H1 (cell line): ENCODE measurements around the gene TCEA3.

ENCODE experiments used
- CEBPB ChIP-seq: IDR thresholded peaks from 2 replicates; pipeline ENCODE4 v1.6.1; 2012; ENCODE audit warnings: low read depth, low read length
- CTCF ChIP-seq, 3 experiments: IDR thresholded peaks; 1 replicate in 2 of 3; 2 replicates in 1 of 3; pipeline versions ENCODE4 v1.5.1 to v1.6.1; 2011; ENCODE audit warnings: low read length in 3 of 3, mild to moderate bottlenecking in 3 of 3, inconsistent platforms in 2 of 3, low read depth in 1 of 3, moderate library complexity in 1 of 3; ENCODE audit not compliant: insufficient read depth in 1 of 3; ENCODE audit errors: control extremely low read depth in 1 of 3
- HDAC2 ChIP-seq, 2 experiments: fragments of 300-600 bp in 1 of 2; sonication (generic) in 1 of 2; IDR thresholded peaks; 2 replicates each; pipeline ENCODE4 v1.6.1; 2011 to 2012; ENCODE audit warnings: low read depth in 2 of 2, low read length in 2 of 2, mild to moderate bottlenecking in 2 of 2, moderate library complexity in 2 of 2, borderline replicate concordance in 1 of 2, inconsistent platforms in 1 of 2
- POLR2A ChIP-seq, 2 experiments: IDR thresholded peaks; 1 replicate in 1 of 2; 2 replicates in 1 of 2; pipeline ENCODE4 v1.6.1; 2011; ENCODE audit warnings: low read depth in 2 of 2, low read length in 2 of 2, mild to moderate bottlenecking in 2 of 2; ENCODE audit errors: control extremely low read depth in 1 of 2
- SIN3A ChIP-seq, 2 experiments: IDR thresholded peaks in 1 of 2; conservative IDR thresholded peaks in 1 of 2; 2 replicates each; pipeline ENCODE4 v1.6.1; 2011 to 2012; ENCODE audit warnings: low read length in 2 of 2, improper control_type of control experiment in 1 of 2, low read depth in 1 of 2, mild to moderate bottlenecking in 1 of 2
- TAF1 ChIP-seq: IDR thresholded peaks from 2 replicates; pipeline ENCODE4 v1.6.1; 2011; ENCODE audit warnings: mild to moderate bottlenecking, low read depth, low read length

- no peak for TF ChIP-seq POLR2A (IDR thresholded peaks at IDR 0.05; ENCODE audit: control extremely low read depth in 1 of 2, low read depth in 2 of 2, low read length in 2 of 2)
- TF ChIP-seq CEBPB = no peak
- TF ChIP-seq CTCF (IDR thresholded peaks at IDR 0.05; ENCODE audit: control extremely low read depth in 1 of 3, insufficient read depth in 1 of 3, low read depth in 1 of 3, low read length in 3 of 3) = no peak
- TF ChIP-seq SIN3A (conservative IDR thresholded peaks at IDR 0.05 in 1 of 2, IDR thresholded peaks at IDR 0.05 in 1 of 2; ENCODE audit: low read depth in 1 of 2, low read length in 2 of 2) = no peak
- TF ChIP-seq HDAC2 (IDR thresholded peaks at IDR 0.05; ENCODE audit: borderline replicate concordance in 1 of 2, low read depth in 2 of 2, low read length in 2 of 2) = no peak
- no peak for TF ChIP-seq TAF1
Observed at GRCh38 chr1:23417570-23417969, 7.0 kb downstream of the TCEA3 start.
